Endothelial cell of umbilical vein (primary cell): ENCODE measurements around the gene RFESD. TPM values are rescaled to one million over a fixed set of nuclear protein-coding genes. Genes with fewer than 3 reads are reported as not detected.

Experiments used
- BruUV-seq: library from RNA; stranded (reverse); fragments of 400-500 nt; replicated peaks from 2 replicates; lab custom pipeline; 2021; lab: Mats Ljungman, UMichigan
- CTCF ChIA-PET: fragments of 300-600, 350-600 bp; sonication (Branson Sonifier 250); formaldehyde crosslinking; loops from one replicate; lab custom pipeline; 2021; ENCODE audit warnings: antibody characterized with exemption, inconsistent platforms; lab: Charles Lee
- POLR2A ChIA-PET: fragments of 300-600, 350-600 bp; sonication (Branson Sonifier 250); formaldehyde crosslinking; loops from one replicate; lab custom pipeline; 2021; ENCODE audit warnings: antibody characterized with exemption, inconsistent platforms; lab: Charles Lee
- DNase-seq: peaks from one replicate; pipeline ENCODE4 v3.0.0-alpha.2; 2011; ENCODE audit warnings: low read depth, low spot score
- FAIRE-seq: peaks from 2 replicates; lab custom pipeline; 2011; peaks lifted over from hg19 to GRCh38; lab: Jason Lieb, UNC
- H2AFZ ChIP-seq: 2 replicates; pipeline ENCODE4 v1.6.0; 2012; ENCODE audit warnings: low read depth, low read length, control low read depth, inconsistent platforms
- H3K27ac ChIP-seq: 2 replicates; pipeline ENCODE4 v1.5.1; 2011; ENCODE audit warnings: low read depth, mild to moderate bottlenecking, control low read depth, low read length, moderate library complexity; ENCODE audit not compliant: insufficient read depth
- H3K27me3 ChIP-seq, 2 experiments: 2 replicates each; pipeline versions ENCODE4 v1.6.0 to v1.6.1; 2011; ENCODE audit warnings: low read length in 2 of 2, mixed read lengths in 1 of 2; ENCODE audit not compliant: control insufficient read depth in 2 of 2, insufficient read depth in 2 of 2
- H3K36me3 ChIP-seq, 2 experiments: 2 replicates in 1 of 2; 3 replicates in 1 of 2; pipeline ENCODE4 v1.5.1; 2011; ENCODE audit warnings: low read length in 2 of 2, mild to moderate bottlenecking in 1 of 2, moderate library complexity in 1 of 2; ENCODE audit not compliant: control insufficient read depth in 2 of 2, insufficient read depth in 2 of 2; ENCODE audit errors: extremely low read depth in 1 of 2
- H3K4me1 ChIP-seq: 3 replicates; pipeline ENCODE4 v1.5.1; 2011; ENCODE audit warnings: mild to moderate bottlenecking, low read length; ENCODE audit not compliant: control insufficient read depth, insufficient read depth; ENCODE audit errors: extremely low read depth
- H3K4me2 ChIP-seq: 2 replicates; pipeline ENCODE4 v1.6.1; 2011; ENCODE audit warnings: low read length, control low read depth, mixed read lengths; ENCODE audit not compliant: insufficient read depth
- H3K4me3 ChIP-seq, 3 experiments: fragments of 200-600 bp in 1 of 3; sonication (generic), shearing (Covaris generic) in 1 of 3; replicated peaks in 1 of 3; 2 replicates each; pipeline ENCODE4 v1.5.1; 2011 to 2016; ENCODE audit warnings: control low read depth in 3 of 3, low read length in 3 of 3, mild to moderate bottlenecking in 2 of 3, inconsistent platforms in 1 of 3, low read depth in 1 of 3, moderate library complexity in 1 of 3; ENCODE audit not compliant: insufficient read depth in 1 of 3
- H3K79me2 ChIP-seq: 2 replicates; pipeline ENCODE4 v1.6.0; 2012; ENCODE audit warnings: low read length, inconsistent platforms; ENCODE audit not compliant: control insufficient read depth, insufficient read depth
- H3K9ac ChIP-seq: replicated peaks from 2 replicates; pipeline ENCODE3; 2011; ENCODE audit warnings: low read length, control low read depth; ENCODE audit not compliant: insufficient read depth; ENCODE audit errors: extremely low read depth
- H3K9me1 ChIP-seq: replicated peaks from 3 replicates; pipeline ENCODE4 v1.6.0; 2011; ENCODE audit warnings: mild to moderate bottlenecking, low read length; ENCODE audit not compliant: control insufficient read depth, insufficient read depth; ENCODE audit errors: extremely low read depth
- H3K9me3 ChIP-seq: replicated peaks from 2 replicates; pipeline ENCODE4 v1.5.1; 2012; ENCODE audit warnings: low read length, inconsistent platforms; ENCODE audit not compliant: control insufficient read depth, insufficient read depth
- H4K20me1 ChIP-seq: replicated peaks from 2 replicates; pipeline ENCODE3; 2011; ENCODE audit warnings: mild to moderate bottlenecking, low read length; ENCODE audit not compliant: control insufficient read depth, insufficient read depth; ENCODE audit errors: extremely low read depth
- FOS ChIP-seq: IDR thresholded peaks from 2 replicates; pipeline ENCODE4 v1.6.1; 2011; ENCODE audit warnings: mild to moderate bottlenecking, low read length, moderate library complexity, borderline replicate concordance; ENCODE audit not compliant: insufficient read depth
- GATA2 ChIP-seq: IDR thresholded peaks from 2 replicates; pipeline ENCODE4 v1.7.0; 2011; ENCODE audit warnings: low read depth, mild to moderate bottlenecking, moderate library complexity, mixed read lengths, low read length; ENCODE audit not compliant: insufficient read length, insufficient read depth
- MYC ChIP-seq: IDR thresholded peaks from one replicate; pipeline ENCODE4 v1.6.1; 2011; ENCODE audit warnings: mild to moderate bottlenecking, low read depth, low read length
- POLR2AphosphoS5 ChIP-seq: IDR thresholded peaks from 2 replicates; pipeline ENCODE4 v1.6.1; 2012; ENCODE audit warnings: low read depth, mild to moderate bottlenecking, control low read depth, low read length, moderate library complexity; ENCODE audit not compliant: insufficient read depth
- dilution Hi-C: fragments of 300-500 bp; cut with MboI; formaldehyde crosslinking; loops from one replicate; pipeline ENCODE4 v1.15.0; 2019; ENCODE audit warnings: low sequenced_read_pairs; ENCODE audit not compliant: extremely low pct_ligation_motif_present
- intact Hi-C: fragments of 100-400 bp; cut with micrococcal nuclease; formaldehyde crosslinking; loops from one replicate; pipeline ENCODE4 v1.10.0; 2022
- polyA plus RNA-seq, 4 experiments: library from polyadenylated mRNA; depleted of rRNA in 3 of 4; stranded (reverse) in 3 of 4; unstranded in 1 of 4; fragments of >200 nt; gene quantifications; 2 replicates each; pipeline versions ENCODE4 v1.2.1 to v1.2.3, GENCODE V29; 2011 to 2012; ENCODE audit warnings: missing spikeins in 1 of 4
- total RNA-seq: library from RNA; stranded (reverse); gene quantifications from 2 replicates; pipeline ENCODE4 v1.2.3, GENCODE V29; 2021
- TF ChIP-seq, protein P1 (sequence below): IDR thresholded peaks from 2 replicates; pipeline ENCODE4 v1.6.1; 2011; ENCODE audit not compliant: insufficient read depth, insufficient read length

The RFESD gene
- total and polyA plus RNA-seq, 2 donors (not counting 3 experiments of a cell fraction or from before 2014, with no cell fraction given), result 0.88 to 2.0 TPM

DNA sequence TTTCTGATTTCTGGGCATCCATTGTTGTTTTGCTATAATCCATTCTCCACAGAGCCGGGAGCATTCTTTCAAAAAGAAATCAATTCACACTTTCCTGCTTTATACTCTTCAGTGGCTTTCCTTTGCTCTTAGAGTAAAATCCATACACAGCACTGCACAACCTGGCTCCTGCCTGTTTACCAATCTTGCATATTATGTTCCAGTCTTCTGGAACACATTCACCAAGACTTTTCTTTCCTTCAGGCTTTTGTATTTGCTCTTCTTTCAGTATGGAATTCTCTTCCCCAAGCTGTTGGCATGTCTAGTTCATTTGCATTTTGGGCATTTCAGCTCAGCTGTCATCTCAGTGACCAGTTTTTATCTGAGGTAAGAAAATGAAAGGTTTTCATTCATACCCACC lies 6.3 kb downstream of the RFESD start:
- CTCF ChIA-PET, result interaction anchor here (1.6 to 2.2 kb wide), 3 partner anchors 9 to 128 kb away, joined by 5 to 7 read pairs (median 6); no protein-coding TSS in a partner anchor

DNA sequence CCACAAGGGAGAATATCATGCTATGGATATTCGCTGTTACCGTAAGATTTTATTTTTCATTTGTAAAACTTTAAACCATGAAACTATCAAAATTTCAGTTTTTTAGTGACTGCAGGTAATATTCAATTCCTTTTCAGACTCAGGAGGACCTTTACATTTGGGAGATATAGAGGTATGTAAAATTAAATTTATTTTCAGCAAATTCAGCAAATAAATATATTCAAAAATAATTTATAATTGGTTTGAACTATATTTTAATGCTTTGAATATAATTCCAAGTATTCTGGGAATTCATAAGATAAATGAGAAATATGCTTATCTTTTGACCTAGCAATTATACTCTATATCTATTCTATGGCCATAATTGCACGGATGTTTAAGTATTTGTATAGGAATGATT lies 7.6 kb downstream of the RFESD start:
- H3K27ac ChIP-seq, result no peak overlapping the region
- no peaks in the 10 kb centered on the region for H3K4me1 ChIP-seq
- dilution Hi-C loops, result no loop called here
- TF ChIP-seq GATA2 (no peak), POLR2AphosphoS5 (no peak), FOS (no peak), MYC (no peak)
- ChIA-PET POLR2A (no interaction called here), CTCF (interaction anchor here (1.5 to 1.8 kb wide), 2 partner anchors 7 to 127 kb away, joined by 5 to 10 read pairs; partner anchors contain the start of gene RFESD)
- H3K36me3 ChIP-seq, result no peaks in the 10 kb centered on the region
- H3K4me3 ChIP-seq, result no peak overlapping the region
- no peak overlapping the region for H3K9ac ChIP-seq
- H4K20me1 ChIP-seq, result no peaks in the 10 kb centered on the region
- no peak overlapping the region for H2AFZ ChIP-seq
- H3K27me3 ChIP-seq, result no peaks in the 10 kb centered on the region
- intact Hi-C loops, result no loop called here
- FAIRE-seq (no peak), DNase-seq (no peak)
- no peak overlapping the region for H3K4me2 ChIP-seq
- no TSS peak for BruUV-seq
- H3K9me3 ChIP-seq, result no peaks in the 10 kb centered on the region
- no peaks in the 10 kb centered on the region for H3K79me2 ChIP-seq
- peaks cover 2% of the 10 kb centered on the region for H3K9me1 ChIP-seq

More for the DNA sequence above, 6.3 kb downstream of the RFESD start:
- intact Hi-C loops (no loop called here), dilution Hi-C loops (no loop called here)
- POLR2A ChIA-PET, result no interaction called here
- TF ChIP-seq, protein P1, sequence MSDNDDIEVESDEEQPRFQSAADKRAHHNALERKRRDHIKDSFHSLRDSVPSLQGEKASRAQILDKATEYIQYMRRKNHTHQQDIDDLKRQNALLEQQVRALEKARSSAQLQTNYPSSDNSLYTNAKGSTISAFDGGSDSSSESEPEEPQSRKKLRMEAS, result no peak
- TF ChIP-seq GATA2, result no peak
- no peak for FAIRE-seq
- Histone ChIP-seq H3K9me3 (no peaks in the 10 kb centered on the region), H3K4me3 (no peak overlapping the region), H4K20me1 (no peaks in the 10 kb centered on the region), H3K36me3 (no peaks in the 10 kb centered on the region), H3K9ac (no peak overlapping the region), H3K79me2 (no peaks in the 10 kb centered on the region), H3K9me1 (peaks cover 2% of the 10 kb centered on the region), H3K4me2 (no peak overlapping the region), H3K27me3 (no peaks in the 10 kb centered on the region), H3K27ac (no peak overlapping the region), H2AFZ (no peak overlapping the region), H3K4me1 (no peaks in the 10 kb centered on the region)
- BruUV-seq, result no TSS peak
- no peak for DNase-seq
